HG03196 (cell line): ENCODE data around the gene SDK1.

ENCODE experiments used
- ATAC-seq: cut with Tn5 transposase; IDR thresholded peaks from one replicate; pipeline ENCODE4 v1.9.1; 2021; ENCODE audit not compliant: unreplicated experiment

Gene SDK1

DNA sequence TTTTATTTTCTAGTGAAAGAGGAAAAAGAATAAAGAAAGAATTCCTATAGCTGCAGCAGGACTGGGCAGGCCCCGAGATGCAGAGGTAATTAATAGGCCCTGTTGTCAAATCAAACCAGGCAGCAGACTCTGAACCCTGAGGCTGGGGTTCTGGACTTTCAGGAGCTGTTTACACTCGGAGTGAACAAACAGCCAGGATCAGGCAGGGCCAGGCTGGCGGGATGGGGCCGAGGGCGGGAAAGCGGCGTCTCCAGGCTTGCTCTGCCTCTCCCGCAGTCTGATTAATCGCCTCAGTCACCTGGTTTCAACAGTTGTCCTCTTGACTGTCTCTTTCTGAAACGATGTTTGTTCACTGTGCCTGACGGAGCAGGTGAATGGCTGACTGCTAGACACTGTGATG lies 705.6 kb downstream of the SDK1 start:
- ATAC-seq: no peak

DNA sequence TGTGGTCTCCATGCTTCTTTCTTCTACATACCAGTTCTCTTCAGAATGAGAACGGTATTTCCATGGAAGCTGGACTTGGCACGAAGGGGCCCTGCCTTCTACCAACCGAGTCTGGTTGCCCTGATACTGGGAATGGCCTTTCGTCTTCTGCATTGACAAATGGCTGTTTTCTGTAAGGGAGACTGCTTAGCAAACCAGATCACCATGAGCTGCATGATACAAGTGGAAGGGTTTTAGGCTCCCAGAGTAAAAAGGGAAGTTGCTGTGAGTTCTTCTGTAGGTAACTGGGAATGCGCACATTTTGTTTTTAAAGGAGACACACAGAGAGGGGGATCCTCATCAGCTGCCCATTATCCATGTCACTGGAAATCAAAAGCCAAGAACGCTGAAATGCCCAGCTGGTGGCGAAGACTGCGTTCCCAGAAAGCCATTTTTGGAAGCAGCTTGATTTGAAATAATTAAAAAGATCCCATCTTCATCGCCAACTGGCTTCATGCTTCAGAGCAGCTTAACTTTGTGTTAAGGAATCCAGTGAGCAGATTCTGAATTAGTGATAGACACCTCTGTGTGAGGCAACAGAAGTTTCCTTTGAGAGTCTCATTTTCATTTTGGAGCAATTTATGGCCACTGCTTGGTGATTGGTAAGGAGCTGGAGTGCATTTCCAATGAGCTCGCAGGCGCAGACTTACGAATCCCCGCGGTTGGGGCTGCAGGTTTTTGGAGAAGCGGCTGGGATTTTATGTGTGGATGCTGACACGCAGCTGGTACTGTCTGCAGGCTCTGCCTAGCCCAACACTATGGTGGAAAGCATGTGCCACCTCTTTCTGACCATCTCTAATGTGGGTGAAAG lies 708.4 kb downstream of the SDK1 start:
- no peak for ATAC-seq

DNA sequence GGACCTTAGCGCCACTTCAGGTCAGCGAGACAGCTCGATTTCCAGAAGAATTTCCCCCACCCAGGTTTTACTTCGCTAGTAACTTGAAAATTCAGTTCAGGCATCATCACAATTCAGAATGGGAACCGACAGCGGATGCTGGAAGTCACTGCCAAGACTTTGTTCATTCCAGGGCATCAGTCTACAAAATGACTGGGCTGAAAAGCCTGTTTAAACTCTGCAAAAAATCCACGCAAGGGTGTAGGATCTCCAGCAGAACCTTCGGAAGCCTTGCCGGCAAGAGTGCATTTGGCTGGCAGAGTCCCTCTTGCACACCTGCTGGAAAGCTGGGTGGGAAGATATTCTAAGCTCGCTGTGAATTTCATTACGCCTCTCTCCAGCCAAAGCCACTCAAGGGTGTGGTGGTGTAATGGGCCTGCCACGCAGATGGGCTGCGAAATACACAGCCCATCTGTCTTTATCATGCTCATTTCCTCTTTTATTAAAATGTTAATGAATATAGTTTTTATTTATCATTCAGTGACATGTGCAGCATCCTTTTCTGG lies 709.1 kb downstream of the SDK1 start:
- no peak for ATAC-seq

DNA sequence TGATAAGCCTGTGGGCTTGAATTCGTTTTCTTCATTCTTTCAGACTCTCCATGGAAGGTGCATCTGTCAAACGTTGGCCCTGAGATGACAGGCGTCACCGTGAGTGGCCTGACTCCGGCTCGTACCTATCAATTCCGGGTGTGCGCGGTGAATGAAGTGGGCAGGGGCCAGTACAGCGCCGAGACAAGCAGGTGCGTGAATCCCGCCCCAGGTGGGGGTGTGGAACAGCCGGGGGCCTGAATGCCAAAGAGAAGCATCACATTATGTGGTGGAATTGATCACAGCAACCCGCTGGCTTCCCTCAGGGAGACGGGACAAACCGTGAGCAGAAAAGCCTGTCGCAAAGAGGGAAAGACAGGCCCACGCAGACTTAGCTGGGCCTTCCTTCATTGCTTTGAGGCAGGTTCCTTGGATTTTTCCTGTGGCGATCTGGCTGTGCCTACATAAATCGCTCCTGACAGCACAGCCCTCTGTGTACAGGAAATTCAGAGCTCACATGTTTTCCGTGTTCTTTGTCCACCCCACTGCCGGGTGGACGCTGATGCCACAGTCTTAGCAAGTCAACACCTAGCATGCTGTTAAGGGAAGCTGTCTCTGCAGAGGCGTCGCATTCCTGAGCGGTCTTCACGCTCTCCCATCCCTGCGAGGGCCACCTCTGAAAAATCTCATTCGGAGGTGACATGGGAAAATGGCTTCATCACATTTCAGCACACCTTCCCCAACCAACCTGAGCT lies 710.0 kb downstream of the SDK1 start:
- no peak for ATAC-seq

DNA sequence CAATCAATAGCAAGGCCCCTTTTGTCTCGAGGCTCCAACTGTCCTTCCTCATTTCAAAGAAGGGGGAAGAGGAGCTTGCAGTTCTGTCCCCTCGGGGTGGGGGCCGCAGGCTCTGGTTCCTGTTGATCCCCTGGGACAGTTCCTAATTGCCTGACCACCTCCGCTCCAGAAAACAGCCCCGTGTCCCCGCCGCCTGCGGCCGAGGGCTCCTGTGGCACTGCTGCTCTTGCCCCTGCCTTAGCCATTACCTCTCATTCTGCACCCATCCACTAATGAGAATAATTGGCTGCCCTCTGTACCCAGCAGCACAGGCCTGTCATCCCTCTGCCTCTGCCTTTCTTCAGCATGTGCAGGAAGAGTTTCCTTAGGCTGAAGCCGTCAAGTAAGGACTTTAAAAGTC lies 712.7 kb downstream of the SDK1 start:
- no peak for ATAC-seq

DNA sequence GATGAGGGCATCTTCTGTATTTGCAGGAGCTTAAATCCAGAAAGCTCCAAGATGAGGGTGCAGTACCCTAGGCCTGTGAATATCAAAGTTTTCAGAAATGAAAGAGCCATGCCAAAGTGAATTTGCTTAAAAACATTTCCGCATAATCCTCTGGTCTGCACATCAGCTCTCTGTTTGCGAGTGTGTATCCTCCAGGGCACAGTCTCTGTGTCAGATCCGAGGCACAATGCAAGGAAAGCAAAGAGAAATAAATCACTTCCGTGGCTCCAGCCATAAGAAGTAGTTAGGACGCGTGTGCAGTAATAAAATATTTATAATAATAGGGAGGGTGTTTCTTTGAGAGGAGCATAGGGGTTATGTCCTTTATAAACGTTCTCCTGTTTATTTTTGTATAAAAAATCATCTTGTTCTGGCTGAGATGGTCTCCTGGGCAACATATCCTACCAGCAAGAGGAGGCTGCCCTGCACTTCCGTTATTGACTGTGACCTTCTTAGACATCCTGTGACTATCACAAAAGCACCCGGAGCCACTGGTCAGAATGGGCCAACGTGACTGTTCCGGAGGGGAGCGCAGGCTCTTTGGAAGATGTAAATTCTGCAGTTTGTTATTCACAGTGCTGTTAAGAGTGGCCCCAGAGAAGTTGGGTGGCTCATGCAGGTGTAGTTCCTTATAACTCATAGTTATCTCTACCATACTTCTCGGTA lies 713.4 kb downstream of the SDK1 start:
- ATAC-seq: no peak

DNA sequence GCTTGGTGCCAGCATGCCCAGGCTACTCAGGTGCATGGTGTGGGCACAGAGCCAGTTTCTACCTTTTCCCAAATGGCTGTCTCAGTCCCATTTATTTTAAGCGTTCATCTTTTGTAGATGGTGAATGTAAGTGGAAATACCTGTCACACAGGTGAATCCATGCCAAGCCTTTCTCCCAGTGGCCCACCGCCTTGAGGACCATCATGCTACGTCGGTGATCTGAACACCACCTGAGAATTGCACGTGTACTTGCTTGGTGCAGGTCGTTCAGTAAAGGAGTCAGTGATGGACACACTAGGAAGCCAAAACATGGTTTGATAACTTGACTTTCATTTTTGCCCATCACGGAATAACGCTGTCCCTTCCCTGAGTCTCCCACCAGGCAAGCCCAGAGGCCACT lies 714.3 kb downstream of the SDK1 start:
- ATAC-seq: no peak

DNA sequence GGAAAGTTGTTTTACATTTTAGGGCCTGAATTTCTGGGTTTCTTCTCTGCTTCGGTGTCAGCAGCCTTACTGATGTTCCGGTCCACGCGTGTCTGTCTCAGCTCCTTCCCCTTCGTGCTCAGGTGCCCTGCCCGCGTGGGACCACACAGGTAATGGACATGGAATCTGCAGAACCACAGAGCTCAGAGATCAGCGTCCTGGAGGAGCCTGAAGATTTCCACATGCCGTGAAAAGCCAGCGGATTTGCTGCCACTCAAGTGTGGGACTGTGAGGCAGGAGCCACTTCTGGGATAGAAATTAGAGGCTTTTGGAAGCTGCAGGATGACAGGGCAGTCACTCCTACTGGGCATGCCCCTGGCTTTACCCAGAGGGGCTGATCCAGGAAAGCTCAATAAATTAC lies 714.9 kb downstream of the SDK1 start:
- ATAC-seq: no peak

DNA sequence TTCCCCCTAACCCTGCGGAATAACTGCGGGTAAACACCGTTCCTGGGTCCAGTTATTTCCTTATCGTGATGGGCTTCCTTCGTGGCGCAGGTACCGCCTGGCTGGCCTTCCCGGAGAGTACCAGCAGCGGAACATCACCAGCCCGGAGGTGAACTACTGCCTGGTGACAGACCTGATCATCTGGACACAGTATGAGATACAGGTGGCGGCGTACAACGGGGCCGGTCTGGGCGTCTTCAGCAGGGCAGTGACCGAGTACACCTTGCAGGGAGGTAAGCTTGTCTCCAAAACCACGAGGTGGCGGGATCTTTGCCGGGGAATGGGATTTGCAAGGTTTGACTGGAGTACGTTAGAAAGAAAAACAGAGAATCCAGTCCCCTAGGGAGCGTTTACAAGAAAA lies 716.0 kb downstream of the SDK1 start:
- no peak for ATAC-seq

DNA sequence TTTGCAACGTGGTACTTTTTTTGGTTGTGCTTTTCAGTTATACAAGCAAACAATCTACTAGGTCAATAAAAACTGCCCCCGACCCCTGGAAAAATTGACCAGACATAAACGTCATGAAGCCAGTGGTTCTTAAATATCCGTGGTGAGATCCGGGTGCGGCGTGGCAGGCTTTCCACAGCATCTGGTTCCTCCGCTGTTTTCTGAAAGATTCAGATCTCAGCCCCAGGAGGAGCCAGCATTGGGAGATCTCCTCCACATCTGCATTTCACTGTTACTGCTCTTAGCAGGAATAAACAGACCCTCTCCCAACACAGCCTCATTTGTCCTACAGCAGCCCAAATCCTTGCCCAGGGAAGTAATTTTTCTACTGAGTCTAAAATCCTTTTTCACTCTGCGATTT lies 716.7 kb downstream of the SDK1 start:
- no peak for ATAC-seq

DNA sequence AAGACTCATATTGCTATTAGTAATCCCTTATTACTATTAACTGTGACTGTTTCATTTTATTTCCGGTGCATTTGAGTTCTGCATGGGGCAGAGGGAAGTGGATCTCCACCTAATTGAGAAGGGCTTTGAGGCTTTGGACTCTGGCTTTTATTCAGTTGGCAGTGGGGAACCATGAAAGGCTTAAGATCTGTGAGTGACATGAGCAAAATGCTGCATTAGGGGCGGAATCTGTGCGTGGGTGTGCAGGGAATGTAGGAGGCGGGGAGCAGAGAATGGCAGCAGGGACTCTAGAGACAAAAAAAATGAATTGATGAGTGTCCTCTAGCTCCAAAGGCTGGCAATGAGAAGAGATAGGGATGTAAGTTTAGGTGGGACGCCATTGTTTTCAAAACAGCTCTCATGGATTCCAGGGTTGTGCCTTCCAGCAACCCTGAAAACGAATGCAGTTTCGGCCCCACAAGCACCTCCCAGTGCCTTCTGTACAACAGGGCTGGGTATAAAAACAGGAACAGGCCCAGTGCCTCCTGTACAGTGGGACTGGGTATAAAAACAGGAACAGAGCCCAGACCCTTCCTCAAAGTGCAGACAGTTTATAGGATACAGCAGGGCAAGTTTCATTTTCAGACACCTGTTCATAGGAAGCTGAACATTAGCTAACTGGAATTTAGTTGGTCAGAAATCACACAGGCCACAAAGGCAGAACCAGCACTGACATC lies 717.7 kb downstream of the SDK1 start:
- ATAC-seq: no peak

DNA sequence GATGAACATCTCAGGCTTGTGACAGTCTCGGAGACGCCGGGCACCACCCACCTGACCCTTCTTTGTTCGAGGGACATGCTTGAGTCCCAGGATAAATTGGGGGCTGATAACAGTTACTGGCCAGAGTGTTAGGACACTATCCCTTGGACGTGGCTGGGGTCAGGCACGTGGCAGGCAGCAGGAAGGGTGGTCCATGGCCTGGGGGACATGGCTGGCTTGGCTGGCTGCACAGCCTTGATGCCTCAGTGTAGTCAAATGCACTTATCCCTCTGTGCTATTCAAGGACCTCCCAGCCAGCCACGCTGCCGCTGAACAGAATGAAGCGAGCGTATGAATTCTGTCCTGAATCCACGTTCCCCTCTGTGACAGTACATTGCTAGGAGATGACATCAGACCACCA lies 719.0 kb downstream of the SDK1 start:
- ATAC-seq: no peak

DNA sequence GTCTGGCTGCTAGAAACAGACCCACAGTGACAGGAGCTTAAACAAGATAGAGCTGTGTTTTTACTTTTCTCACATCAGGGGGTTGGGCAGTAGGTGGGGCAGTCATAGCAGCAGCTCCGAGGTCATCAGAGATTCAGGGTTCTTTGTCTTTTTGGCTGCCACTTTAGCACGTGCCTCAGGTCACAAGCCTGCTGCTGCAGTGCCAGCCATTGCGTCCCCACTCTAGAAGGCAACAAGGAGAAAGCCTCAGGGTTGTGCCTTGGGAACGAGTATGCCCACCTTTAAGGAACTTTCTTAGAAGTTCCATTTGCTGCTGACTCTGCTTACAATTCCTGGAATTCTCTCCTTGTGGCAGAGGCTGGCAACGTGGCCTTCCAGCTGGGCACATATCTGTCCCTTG lies 720.4 kb downstream of the SDK1 start:
- no peak for ATAC-seq

DNA sequence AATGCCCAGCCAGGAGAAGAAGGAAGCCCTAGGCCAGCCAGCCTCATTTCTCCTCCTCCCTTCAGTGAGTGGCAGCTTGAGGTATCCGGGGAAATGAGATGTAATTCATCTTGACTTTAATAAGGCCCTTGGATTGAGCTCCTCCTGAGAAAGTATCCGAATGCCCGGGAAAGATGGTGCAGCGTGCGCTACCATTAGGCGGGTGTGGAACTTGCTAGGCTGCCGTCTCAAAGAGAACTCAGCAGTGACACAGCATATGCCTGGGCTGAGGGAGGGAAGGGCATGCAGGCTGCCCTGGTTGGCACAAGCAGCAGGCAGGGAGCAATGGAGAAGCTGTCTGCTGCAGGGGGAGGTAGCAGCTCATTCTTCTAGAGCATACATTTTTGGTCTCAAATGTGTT lies 721.2 kb downstream of the SDK1 start:
- ATAC-seq: no peak

DNA sequence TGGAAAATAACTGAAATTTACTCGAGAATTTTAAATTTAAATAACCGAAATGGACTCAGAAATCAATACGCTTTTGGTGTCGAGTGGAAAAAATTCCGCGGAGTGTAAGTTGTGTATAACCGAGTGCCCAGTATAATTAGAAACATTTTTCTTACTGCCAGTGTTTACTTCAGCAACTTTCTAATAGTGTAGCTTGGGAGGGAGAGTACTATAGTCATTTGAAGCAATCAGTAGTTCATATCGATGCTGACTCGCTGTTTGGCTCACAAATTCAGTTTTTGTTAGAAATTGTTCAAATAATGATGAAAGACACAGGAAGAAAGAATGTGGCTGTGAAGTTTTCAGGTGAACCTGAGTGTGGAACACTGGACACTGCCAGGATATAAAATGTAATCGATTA lies 722.5 kb downstream of the SDK1 start:
- no peak for ATAC-seq

DNA sequence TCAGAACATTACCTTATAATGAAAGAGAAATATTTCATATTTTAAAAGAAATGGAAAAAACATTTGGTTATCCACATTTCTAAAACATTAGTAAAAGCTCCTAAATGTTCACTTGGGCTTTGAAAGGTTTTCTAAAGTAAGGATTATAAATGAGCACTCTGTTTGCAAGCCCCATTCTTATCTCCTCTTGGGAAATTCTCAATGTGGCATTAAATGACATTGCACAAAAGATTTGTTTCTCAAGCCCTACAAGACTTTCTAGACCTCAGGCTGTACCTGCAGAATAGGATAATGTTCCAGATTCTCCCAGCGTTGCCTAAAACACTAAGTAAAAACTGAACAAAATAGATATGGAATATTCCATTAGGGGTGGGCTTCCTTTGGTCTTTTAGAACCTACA lies 723.1 kb downstream of the SDK1 start:
- no peak for ATAC-seq

DNA sequence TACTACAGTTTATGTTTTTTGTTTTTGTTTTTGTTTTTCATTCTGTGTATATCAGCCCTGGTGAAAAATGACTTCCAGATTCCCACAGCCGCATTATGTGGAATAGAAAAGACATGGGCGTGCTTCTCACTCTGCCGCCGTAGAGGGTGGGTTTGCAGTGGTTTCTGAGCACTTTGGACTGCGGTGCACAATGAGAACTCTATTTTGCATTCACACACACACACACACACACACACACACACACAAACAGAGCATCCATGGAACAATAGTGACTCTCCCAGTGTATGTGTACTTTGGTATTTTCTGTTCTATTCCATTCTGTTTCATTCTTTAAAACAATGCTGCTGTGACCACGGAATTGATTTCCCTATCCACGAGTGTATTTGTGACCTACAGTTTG lies 723.8 kb downstream of the SDK1 start:
- no peak for ATAC-seq

DNA sequence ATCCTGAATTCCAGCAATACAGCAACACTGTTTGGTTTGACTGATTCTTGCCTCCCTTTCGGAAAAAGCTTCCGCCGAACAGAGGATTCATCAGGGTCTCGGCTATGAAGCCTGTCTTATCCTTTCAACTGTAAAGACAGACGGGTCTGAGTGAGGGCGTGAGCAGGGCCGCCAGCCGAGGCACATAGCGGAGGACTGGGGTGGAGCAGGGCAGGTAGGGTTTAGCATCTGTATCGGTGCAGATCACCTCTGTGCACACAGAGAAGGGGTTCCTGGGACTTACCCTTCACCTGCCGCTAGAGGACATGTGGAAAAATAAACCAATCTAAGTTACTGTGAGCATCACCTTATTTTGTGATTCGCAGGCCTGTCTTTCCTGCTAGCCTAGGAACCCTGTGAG lies 724.2 kb downstream of the SDK1 start:
- no peak for ATAC-seq

DNA sequence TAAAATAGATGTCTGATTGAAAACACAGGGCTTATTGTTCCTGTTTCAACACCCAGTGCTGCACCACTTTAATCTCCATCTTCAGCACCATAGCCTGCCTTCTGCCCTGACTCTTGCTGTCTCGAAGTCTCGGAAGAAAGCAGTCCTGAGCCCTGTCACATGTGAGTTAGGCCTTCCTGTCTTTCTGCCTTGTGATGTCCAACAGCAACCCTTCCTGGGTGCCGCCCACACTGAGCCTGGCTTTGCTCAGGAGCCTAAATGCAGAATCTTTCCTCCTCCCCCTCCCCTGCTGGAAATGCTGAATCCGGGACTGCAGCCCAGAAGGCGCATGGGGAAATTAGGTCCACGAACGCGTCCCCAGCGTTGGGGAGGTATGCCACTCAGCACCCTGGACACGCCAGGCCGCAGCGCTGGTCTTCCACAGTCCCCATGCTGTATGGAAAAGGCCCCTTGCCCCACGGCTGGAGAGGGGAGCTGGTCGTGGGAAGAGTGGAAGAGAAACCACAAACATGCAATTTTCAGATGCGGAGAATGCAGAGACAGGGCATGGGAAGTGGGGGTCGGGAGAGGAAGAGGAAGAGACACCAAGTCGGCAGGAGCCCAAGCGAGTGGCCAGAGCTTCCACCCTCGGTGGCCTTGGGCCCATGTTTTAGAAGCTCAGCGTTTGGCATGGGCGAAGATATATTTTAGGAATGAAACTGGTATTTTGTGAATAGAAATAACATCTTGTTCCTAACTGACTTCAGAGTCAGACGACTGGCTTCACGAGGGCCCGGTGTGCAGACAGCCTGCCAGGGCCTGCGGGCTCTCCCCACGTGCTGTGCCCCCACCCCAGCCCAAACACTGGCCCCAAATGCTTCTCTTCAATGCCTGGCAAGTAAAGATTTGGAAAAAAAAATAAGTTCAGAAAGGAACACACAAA lies 724.9 kb downstream of the SDK1 start:
- no peak for ATAC-seq

DNA sequence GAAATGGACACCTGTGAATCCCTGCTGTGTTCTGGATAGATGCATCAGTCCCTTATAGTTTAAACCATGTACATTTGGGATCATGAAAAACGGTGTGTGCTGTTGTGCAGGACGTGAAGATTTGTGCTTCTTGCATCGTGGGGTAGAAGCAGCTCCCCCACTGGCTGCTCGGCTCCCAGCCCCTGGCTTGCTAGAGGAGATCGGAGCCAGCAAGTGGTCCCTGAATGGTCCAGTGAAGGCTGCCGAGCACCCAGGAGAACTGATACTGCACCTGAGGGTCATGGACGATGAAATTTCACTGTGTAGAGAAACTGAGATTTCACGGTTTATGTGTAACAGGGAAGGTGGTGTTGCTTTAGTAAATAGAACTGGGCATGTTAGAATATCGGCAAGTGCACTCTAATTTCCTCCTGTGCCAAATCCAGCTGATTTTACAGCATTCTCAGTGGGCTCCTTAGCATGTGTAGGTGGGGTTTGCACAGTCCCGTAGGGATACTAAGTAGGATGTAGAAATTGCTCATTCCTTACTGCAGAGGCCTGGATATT lies 726.0 kb downstream of the SDK1 start:
- ATAC-seq: no peak
